GM21737 (cell line): ENCODE results near the gene HDGFL3.
"Not testable (repeated sequence)": the region's sequence is repeated elsewhere in the genome, so short reads cannot be mapped to it uniquely, and the experiment has no call there.

ENCODE experiments used
- ATAC-seq: cut with Tn5 transposase; IDR thresholded peaks from one replicate; pipeline ENCODE4 v1.9.1; 2021; ENCODE audit warnings: mild to moderate bottlenecking, moderate library complexity; ENCODE audit not compliant: unreplicated experiment

HDGFL3 gene

GRCh38 chr15:83198476-83198875 lies 9.1 kb downstream of the HDGFL3 start:
- no peak for ATAC-seq

DNA sequence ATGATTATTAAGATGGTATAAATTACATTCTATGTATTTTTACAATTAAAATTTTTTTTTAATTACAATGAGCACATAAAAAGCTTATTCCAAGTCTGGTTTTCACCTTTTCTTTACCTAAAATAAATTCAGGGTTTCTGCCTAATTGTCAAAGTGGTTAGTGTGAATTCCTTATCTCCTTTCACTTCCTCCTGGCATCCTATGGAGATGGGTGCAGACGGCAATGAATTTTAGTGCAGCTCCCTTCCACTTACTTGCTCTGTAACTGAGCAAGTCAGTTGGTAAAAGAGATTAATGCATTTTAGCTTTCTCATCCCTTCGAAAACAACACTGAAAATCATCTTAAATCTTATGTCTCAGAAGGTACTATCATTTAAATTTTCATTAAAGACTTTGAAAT lies 13.1 kb downstream of the HDGFL3 start:
- ATAC-seq = no peak

GRCh38 chr15:83193721-83194120 lies 13.9 kb downstream of the HDGFL3 start:
- ATAC-seq = no peak

GRCh38 chr15:83192742-83193141 lies 14.9 kb downstream of the HDGFL3 start:
- ATAC-seq = no peak

DNA sequence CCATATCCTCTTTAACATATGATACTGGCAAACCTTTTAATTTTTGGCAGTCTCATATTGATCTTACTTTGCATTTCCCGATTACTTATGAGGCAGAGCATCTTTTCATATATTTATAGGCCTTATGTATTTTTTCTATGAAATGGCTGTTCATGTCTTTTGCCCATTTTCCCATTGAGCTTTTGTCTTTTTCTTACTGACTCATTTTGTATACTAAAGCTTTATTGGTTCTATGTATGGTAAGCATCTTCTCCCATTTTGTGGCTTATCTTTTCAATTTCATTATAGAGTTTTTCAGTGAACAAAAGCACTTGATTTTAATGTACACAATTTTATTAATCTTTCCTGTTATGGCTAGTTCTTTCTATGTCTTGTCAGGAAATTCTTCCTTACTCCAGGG lies 17.2 kb downstream of the HDGFL3 start:
- no peak for ATAC-seq

GRCh38 chr15:83185561-83185960 lies 22.1 kb downstream of the HDGFL3 start:
- no peak for ATAC-seq

GRCh38 chr15:83178869-83179325 lies 28.7 kb downstream of the HDGFL3 start:
- no peak for ATAC-seq

DNA sequence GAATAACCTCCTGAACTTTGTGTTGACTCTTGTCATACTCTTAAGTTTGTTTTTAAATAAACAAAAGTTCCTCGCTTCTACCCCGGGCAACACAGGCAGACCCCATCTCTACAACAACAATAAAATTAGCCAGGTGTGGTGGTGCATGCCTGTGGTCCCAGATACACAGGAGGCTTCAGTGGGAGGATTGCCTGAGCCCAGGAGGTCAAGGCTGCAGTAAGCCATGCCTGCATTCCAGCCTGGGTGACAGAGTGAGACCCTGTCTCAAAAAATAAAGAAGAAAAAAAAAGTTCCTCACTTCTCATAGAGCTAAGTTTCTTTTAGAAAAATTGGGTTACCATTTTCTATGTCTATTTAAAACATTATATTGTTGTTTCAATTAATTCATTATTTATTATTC lies 29.2 kb downstream of the HDGFL3 start:
- no peak for ATAC-seq

- ATAC-seq = no peak
These were observed 32.7 kb downstream of the HDGFL3 start for GRCh38 chr15:83174891-83175290.

DNA sequence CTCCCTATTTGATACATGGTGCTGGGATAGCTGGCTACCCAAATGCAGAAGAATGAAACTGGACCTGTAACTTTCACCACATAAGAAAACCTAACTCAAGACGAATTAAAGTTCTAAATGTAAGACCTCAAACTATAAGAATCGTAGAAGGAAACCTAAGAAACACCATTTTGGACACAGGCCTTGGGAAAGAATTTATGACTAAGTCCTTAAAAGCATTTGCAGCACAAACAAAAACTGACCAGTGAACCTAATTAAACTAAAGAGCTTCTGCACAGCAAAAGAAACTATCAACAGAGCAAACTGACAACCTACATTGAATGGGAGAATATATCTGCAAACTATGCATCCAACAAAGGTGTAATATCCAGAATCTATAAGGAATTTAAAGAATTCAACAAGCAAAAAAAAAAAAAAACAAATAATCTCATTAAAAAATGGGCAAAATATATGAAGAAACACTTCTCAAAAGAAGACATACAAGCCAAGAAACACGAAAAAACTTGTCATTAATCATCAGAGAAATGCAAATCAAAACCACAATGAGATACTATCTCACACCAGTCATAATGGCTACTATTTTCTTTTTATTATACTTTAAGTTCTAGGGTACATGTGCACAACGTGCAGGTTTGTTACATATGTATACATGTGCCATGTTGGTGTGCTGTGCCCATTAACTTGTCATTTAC lies 37.0 kb downstream of the HDGFL3 start:
- ATAC-seq = no peak

- not testable (repeated sequence) for ATAC-seq
These were observed 38.0 kb downstream of the HDGFL3 start for GRCh38 chr15:83169576-83169975.

DNA sequence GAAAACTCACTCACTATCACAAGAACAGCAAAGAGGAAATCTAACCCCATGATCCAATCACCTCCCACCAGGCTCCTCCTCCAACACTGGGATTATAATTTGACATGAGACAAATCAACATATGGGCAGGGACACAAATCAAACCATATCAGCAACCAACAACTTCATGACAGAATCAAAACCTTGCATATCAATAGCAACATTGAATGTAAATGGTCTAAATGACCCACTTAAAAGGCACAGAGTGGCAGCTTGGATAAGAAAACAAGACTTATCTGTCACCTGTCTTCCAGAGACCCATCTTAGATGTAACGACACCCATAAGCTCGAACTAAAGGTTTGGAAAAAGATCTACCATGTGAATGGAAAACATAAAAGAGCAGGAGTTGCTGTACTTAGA lies 40.8 kb downstream of the HDGFL3 start:
- ATAC-seq = no peak

- ATAC-seq = no peak
These were observed 41.4 kb downstream of the HDGFL3 start for GRCh38 chr15:83166218-83166617.

- ATAC-seq = no peak
These were observed 42.7 kb downstream of the HDGFL3 start for GRCh38 chr15:83164771-83165404.

DNA sequence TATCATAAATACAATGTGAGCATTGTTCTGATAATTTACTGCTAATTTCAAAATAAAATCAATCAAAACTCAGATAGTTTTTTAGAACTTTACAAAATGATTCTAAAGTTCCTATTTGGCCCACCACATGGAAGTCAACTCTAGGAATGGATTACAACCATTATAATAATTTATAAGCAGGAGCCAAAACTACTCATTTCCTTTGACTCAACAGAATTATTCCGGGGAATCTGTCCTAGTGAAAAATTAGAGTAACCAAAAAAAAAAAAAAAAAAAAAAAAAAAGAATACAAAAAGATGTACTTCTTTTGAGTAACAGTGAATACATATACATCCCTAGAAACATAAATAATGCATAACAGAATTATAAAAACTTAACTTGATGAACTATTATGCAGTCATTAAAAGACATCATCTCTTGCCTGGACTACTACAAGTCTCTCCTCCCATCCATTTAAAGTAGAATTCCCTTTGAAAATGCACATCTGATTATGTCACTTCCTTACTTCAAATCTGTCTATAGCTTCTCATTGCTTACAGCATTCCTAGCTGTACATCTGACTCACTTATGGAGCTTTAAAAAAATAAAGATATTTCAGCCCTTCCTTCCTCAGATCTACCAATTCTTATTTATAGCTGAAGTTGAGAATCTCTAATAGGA lies 43.4 kb downstream of the HDGFL3 start:
- no peak for ATAC-seq

- no peak for ATAC-seq
These were observed 44.6 kb downstream of the HDGFL3 start for GRCh38 chr15:83163032-83163431.

DNA sequence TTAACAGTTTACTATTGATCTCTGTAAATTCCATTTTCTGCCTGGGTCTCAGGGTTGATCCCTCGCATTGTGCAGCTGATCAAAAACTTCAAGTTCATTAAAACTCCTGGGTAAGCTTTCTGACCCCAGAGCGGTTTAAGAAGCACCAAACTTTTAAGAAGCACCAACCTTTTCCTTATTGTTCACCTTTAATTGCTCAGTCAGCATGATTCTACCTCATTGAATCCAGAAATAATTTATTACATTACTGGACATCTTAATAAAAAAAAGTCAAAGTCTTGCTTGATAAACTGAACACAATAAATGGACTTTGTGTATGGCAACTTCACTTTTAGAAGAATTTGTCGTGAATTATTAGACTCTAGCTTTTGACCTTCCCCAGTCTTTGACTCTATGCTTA lies 46.9 kb downstream of the HDGFL3 start:
- ATAC-seq = no peak

GRCh38 chr15:83158393-83158792 lies 49.2 kb downstream of the HDGFL3 start:
- ATAC-seq = no peak

DNA sequence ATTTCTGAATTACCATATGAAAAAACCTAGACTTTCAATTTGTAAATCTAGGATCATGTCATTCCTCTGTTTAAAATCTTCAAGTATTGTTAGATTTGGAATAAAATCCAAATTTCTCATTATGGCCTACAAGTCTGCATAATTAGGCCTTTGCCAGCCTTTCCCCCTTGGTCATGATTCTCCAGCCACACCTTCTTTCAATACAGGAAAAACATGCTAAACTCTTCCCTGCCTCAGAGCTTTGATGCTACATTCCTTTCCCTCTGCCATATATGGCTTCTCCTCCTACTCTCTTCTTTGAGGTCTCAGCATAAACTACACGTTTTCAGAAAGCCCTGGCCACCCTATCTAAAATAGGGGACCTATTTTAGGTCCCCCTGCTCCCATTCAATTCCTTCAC lies 51.7 kb downstream of the HDGFL3 start:
- no peak for ATAC-seq

DNA sequence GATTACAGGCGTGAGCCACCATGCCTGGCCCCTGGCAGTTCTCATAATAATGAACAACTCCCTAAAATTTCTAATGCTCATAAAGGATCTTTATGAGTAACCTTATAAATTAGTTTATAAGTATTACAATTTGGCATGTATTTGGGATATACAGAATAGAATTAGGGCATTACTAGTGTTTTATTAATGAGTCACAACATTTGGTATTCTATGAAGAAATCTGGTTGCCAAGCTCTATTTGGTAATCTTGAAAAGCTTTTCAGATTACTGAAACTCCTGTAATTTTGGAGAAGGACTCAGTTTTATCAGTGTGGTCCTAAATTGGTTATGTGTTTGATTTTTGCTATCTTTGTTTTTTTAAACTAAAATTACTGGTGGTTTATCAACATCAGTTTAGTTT lies 54.3 kb downstream of the HDGFL3 start:
- no peak for ATAC-seq

DNA sequence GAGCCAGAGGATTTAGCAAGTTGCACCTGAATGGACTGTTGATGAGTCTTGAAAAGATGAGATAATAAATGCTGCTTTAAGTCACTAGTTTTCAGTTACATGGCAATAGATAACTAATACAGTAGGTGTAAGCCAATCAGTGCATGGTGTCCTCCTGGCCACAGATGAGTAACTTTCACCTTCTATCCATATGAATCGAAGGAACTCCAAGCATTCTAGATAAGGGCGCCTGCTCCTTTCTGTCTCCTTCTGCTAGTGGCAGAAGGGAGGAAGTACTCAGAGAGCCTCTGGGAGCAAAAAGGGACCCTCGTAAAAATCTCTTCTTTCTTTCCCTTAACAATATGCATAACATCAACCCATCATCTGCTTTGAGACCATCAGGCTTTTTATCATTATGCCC lies 62.9 kb downstream of the HDGFL3 start:
- no peak for ATAC-seq

DNA sequence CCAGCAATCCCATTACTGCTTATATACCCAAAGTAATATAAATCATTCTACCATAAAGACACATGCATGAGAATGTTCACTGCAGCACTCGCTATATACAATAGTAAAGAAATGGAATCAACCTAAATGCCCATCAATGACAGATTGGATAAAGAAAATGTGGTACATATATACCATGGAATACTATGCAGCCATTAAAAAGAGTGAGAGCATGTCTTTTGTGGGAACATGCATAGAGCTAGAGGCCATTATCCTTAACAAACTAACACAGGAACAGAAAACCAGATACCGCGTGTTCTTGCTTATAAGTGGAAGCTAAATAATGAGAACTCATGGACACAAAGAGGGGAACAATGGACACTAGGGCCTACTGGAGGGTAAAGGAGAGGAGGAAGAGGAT lies 65.5 kb downstream of the HDGFL3 start:
- not testable (repeated sequence) for ATAC-seq
